Thyroid gland (tissue), 4 donors: Measurements from ENCODE around the gene SAPCD1.

ENCODE experiments used
- CTCF ChIP-seq, 6 experiments: fragments of 200-600 bp in 3 of 6; fragments of 450-650 bp in 3 of 6; sonication (generic) in 3 of 6; IDR thresholded peaks; one replicate each; pipeline ENCODE4 v1.5.1; 2016 to 2019; ENCODE audit warnings: antibody characterized with exemption in 6 of 6, mild to moderate bottlenecking in 2 of 6, inconsistent platforms in 1 of 6, moderate library complexity in 1 of 6
- POLR2A ChIP-seq, 2 donors: fragments of 450-650 bp; IDR thresholded peaks; one replicate each; pipeline ENCODE4 v1.6.1; 2017; ENCODE audit warnings: antibody characterized with exemption in 2 of 2, mild to moderate bottlenecking in 2 of 2, moderate library complexity in 1 of 2

GRCh38 chr6:31775633-31776484 lies 13.4 kb downstream of the SAPCD1 start:
- TF ChIP-seq POLR2A (IDR thresholded peaks at IDR 0.05) (no peak), CTCF (IDR thresholded peaks at IDR 0.05) (no peak)
